PFSK-1 (cell line): ENCODE data around the gene RGS19.
A peak's percentile ranks its signal among the peaks of the same experiment; 100 is the strongest.

Experiments used
- POLR2AphosphoS5 ChIP-seq: IDR thresholded peaks from 2 replicates; pipeline ENCODE4 v1.6.1; 2012; ENCODE audit warnings: low read depth, mild to moderate bottlenecking, control low read depth, low read length, moderate library complexity
- SIN3A ChIP-seq: IDR thresholded peaks from 2 replicates; pipeline ENCODE4 v1.6.1; 2012; ENCODE audit warnings: mild to moderate bottlenecking, low read length, moderate library complexity, borderline replicate concordance; ENCODE audit not compliant: insufficient read depth
- TF ChIP-seq, protein P1 (sequence below), 2 experiments: IDR thresholded peaks; 2 replicates each; pipeline versions ENCODE4 v1.6.1 to v1.8.0; 2011 to 2012; ENCODE audit warnings: low read depth in 2 of 2, low read length in 2 of 2, control low read depth in 1 of 2, inconsistent platforms in 1 of 2, mild to moderate bottlenecking in 1 of 2, moderate library complexity in 1 of 2; ENCODE audit not compliant: insufficient read depth in 1 of 2

DNA sequence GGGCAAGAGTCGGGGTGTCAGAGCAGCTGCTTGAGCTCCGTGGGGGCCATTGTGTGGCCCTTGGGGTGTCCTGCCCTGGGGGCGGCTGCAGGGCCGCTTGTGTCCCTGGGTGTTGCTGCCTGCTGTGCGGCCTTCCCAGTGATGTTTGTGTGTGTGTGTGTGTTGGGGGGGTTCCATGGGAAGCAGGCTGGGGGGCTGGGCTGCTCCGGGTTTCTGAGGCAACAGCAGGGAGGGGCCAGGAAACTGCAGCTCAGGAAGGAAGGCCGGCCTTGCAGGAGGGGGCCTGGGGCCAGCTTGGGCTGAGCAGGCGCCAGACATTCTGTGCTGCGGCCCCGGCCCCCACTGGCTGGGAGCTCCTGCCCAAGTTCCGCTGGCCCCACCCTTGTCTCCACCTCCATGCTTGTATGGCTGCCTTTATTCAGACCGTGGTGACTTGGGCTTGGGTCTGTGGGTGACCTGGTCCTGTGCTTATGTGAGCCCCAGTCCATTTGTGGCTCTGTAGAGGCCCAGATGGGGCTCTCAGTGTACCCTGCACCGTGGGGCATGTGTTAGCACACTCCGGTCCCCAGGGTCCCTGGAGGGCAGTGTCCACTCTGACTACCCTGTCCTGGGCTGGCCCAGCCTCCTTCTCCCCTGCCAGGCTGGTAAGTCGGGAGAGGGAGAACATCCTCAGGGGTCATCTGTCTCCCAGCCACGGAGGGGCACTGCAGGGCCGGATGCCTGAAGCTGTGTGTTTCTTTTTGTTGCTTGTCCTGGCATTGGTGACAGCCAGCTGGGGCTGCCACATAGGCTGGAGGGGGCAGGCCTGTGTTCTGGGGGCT lies 25.3 kb downstream of the RGS19 start:
- TF ChIP-seq, protein P1, sequence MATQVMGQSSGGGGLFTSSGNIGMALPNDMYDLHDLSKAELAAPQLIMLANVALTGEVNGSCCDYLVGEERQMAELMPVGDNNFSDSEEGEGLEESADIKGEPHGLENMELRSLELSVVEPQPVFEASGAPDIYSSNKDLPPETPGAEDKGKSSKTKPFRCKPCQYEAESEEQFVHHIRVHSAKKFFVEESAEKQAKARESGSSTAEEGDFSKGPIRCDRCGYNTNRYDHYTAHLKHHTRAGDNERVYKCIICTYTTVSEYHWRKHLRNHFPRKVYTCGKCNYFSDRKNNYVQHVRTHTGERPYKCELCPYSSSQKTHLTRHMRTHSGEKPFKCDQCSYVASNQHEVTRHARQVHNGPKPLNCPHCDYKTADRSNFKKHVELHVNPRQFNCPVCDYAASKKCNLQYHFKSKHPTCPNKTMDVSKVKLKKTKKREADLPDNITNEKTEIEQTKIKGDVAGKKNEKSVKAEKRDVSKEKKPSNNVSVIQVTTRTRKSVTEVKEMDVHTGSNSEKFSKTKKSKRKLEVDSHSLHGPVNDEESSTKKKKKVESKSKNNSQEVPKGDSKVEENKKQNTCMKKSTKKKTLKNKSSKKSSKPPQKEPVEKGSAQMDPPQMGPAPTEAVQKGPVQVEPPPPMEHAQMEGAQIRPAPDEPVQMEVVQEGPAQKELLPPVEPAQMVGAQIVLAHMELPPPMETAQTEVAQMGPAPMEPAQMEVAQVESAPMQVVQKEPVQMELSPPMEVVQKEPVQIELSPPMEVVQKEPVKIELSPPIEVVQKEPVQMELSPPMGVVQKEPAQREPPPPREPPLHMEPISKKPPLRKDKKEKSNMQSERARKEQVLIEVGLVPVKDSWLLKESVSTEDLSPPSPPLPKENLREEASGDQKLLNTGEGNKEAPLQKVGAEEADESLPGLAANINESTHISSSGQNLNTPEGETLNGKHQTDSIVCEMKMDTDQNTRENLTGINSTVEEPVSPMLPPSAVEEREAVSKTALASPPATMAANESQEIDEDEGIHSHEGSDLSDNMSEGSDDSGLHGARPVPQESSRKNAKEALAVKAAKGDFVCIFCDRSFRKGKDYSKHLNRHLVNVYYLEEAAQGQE (IDR thresholded peaks at IDR 0.05; ENCODE audit: insufficient read depth in 1 of 2, low read depth in 2 of 2, low read length in 2 of 2), result 0 out of 4 replicates have a peak, but pooled peaks of 1 of the 2 experiments have one; percentile 29
- peak; percentile 63 for TF ChIP-seq POLR2AphosphoS5
- TF ChIP-seq SIN3A, result no peak
